ENCODE results near the gene PRSS38. TPM values are rescaled to one million over a fixed set of nuclear protein-coding genes. Genes with fewer than 3 reads are reported as not detected.

Gene PRSS38
- polyA plus RNA-seq, 3 donors = not detected

DNA sequence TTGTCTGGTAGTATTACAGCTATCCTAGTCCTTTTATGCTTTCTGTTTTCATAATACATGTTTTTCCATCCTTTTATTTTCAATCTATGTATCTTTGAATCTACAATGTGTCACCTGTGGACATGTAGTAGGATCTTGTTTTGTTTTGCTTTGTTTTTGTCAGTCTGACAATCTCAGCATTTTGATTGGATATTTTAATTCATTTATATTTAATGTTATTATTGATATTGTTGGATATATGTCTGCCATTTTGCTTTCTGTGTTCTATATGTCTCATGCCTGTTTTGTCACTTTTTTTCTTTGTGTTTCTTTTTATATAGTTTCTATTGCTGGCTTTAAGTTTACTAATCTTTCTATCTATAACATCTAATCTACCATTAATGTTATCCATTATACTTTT, 11.5 kb upstream of the PRSS38 start:
- H3K27me3 ChIP-seq (ENCODE audit: control insufficient read depth in 2 of 2, insufficient read depth in 2 of 2, low read length in 2 of 2) = no peaks in the 10 kb centered on the region
- Mint-ChIP-seq H3K9me3 (peaks cover 4 to 21% (median 7%) of the 10 kb centered on the region in 7 donors), H3K4me3 (no peak overlapping the region), H3K27ac (no peak overlapping the region), H3K36me3 (no peaks in the 10 kb centered on the region), H3K4me1 (no peaks in the 10 kb centered on the region), H3K27me3 (ENCODE audit: low read depth in 3 of 3) (peaks cover 0 to 6% (median 4%) of the 10 kb centered on the region in 3 donors)
- no peak overlapping the region for H3K27ac ChIP-seq (ENCODE audit: low read depth in 1 of 2, low read length in 2 of 2)
- H4K20me1 ChIP-seq (ENCODE audit: insufficient read depth, low read length) = no peaks in the 10 kb centered on the region
- no peak overlapping the region for H3K4me3 ChIP-seq (replicated peaks in 1 of 3; ENCODE audit: low read depth in 2 of 3, low read length in 3 of 3)
- no peaks in the 10 kb centered on the region for H3K79me2 ChIP-seq (ENCODE audit: insufficient read depth, low read length)
- no peak overlapping the region for H2AFZ ChIP-seq (ENCODE audit: insufficient read depth, low read depth, low read length, poor library complexity, severe bottlenecking)
- H3K4me2 ChIP-seq (replicated peaks; ENCODE audit: extremely low read depth, low read length, poor library complexity, severe bottlenecking) = no peak overlapping the region
- intact Hi-C loops (cut with micrococcal nuclease) = no loop called here
- no peaks in the 10 kb centered on the region for H3K36me3 ChIP-seq (replicated peaks in 1 of 2; ENCODE audit: control insufficient read depth in 1 of 2, insufficient read depth in 2 of 2, low read length in 2 of 2)
- peaks cover 4 to 5% of the 10 kb centered on the region in 2 donors for H3K9me3 ChIP-seq (replicated peaks in 1 of 2; ENCODE audit: control insufficient read depth in 1 of 2, insufficient read depth in 1 of 2, low read length in 2 of 2)
- no peak overlapping the region for H3K9ac ChIP-seq (ENCODE audit: insufficient read depth, low read length, poor library complexity, severe bottlenecking)
- DNase-seq = no peak
- TF ChIP-seq, protein P1, sequence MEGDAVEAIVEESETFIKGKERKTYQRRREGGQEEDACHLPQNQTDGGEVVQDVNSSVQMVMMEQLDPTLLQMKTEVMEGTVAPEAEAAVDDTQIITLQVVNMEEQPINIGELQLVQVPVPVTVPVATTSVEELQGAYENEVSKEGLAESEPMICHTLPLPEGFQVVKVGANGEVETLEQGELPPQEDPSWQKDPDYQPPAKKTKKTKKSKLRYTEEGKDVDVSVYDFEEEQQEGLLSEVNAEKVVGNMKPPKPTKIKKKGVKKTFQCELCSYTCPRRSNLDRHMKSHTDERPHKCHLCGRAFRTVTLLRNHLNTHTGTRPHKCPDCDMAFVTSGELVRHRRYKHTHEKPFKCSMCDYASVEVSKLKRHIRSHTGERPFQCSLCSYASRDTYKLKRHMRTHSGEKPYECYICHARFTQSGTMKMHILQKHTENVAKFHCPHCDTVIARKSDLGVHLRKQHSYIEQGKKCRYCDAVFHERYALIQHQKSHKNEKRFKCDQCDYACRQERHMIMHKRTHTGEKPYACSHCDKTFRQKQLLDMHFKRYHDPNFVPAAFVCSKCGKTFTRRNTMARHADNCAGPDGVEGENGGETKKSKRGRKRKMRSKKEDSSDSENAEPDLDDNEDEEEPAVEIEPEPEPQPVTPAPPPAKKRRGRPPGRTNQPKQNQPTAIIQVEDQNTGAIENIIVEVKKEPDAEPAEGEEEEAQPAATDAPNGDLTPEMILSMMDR (IDR thresholded peaks at IDR 0.05) = no peak
- H3K4me1 ChIP-seq (ENCODE audit: control insufficient read depth in 1 of 2, insufficient read depth in 2 of 2, low read length in 2 of 2) = no peaks in the 10 kb centered on the region

DNA sequence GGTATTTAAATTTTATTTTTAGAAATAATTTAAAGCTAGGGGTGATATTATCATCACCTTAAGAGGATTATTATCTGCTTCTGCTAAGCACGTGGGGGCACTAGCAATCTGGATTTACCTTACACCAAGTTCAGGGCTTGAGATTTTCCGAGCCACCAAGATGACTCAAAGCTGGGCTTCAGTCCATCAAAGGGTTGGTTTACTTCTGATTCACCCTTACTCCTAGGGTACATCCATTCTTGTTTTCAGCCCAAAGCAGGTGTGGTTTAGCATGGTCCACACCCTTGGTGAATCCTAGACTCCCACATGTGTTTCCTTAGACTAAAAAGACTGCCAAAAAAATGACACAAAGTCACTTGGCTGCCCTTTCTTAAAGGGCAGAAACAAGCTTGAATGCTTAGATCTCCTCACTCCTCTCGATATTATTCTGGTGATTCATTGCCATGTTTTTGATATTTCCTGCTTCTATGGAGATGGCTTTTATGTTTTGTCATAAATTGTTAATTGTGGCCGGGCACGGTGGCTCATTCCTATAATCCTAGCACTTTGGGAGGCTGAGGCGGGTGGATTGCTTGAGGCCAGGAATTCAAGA, 9.8 kb upstream of the PRSS38 start:
- H3K4me1 ChIP-seq (ENCODE audit: control insufficient read depth in 1 of 2, insufficient read depth in 2 of 2, low read length in 2 of 2) = no peaks in the 10 kb centered on the region
- no peak overlapping the region for H3K4me3 Mint-ChIP-seq

More for the DNA sequence above, 9.8 kb upstream of the PRSS38 start:
- Mint-ChIP-seq H3K36me3 (no peaks in the 10 kb centered on the region), H3K9me3 (peaks cover 4 to 21% (median 7%) of the 10 kb centered on the region in 7 donors), H3K27me3 (ENCODE audit: low read depth in 3 of 3) (peaks cover 0 to 4% (median 4%) of the 10 kb centered on the region in 3 donors), H3K4me1 (no peaks in the 10 kb centered on the region), H3K27ac (no peak overlapping the region)
- intact Hi-C loops (cut with micrococcal nuclease) = no loop called here
- no peak overlapping the region for H3K27ac ChIP-seq (ENCODE audit: low read depth in 1 of 2, low read length in 2 of 2)
- no peak for DNase-seq
- no peak overlapping the region for H3K4me2 ChIP-seq (replicated peaks; ENCODE audit: extremely low read depth, low read length, poor library complexity, severe bottlenecking)
- TF ChIP-seq, protein P1 (IDR thresholded peaks at IDR 0.05) = no peak
- no peaks in the 10 kb centered on the region for H3K27me3 ChIP-seq (ENCODE audit: control insufficient read depth in 2 of 2, insufficient read depth in 2 of 2, low read length in 2 of 2)
- H3K9me3 ChIP-seq (replicated peaks in 1 of 2; ENCODE audit: control insufficient read depth in 1 of 2, insufficient read depth in 1 of 2, low read length in 2 of 2) = peaks cover 4 to 5% of the 10 kb centered on the region in 2 donors
- no peak overlapping the region for H3K4me3 ChIP-seq (replicated peaks in 1 of 3; ENCODE audit: low read depth in 2 of 3, low read length in 3 of 3)
- no peak overlapping the region for H2AFZ ChIP-seq (ENCODE audit: insufficient read depth, low read depth, low read length, poor library complexity, severe bottlenecking)
- H3K79me2 ChIP-seq (ENCODE audit: insufficient read depth, low read length) = no peaks in the 10 kb centered on the region
- H3K9ac ChIP-seq (ENCODE audit: insufficient read depth, low read length, poor library complexity, severe bottlenecking) = no peak overlapping the region
- WGBS (ENCODE audit: insufficient coverage) = 94% methylated on average over 4 of the region's 6 CpGs
- H4K20me1 ChIP-seq (ENCODE audit: insufficient read depth, low read length) = no peaks in the 10 kb centered on the region
- H3K36me3 ChIP-seq (replicated peaks in 1 of 2; ENCODE audit: control insufficient read depth in 1 of 2, insufficient read depth in 2 of 2, low read length in 2 of 2) = no peaks in the 10 kb centered on the region

Measured in CD14-positive monocyte (primary cell).